HG03025 (cell line): ENCODE data around the gene TTC8.
"Not testable (repeated sequence)": the region's sequence is repeated elsewhere in the genome, so short reads cannot be mapped to it uniquely, and the experiment has no call there.

Source experiments
- ATAC-seq: cut with Tn5 transposase; IDR thresholded peaks from one replicate; pipeline ENCODE4 v1.9.1; 2021; ENCODE audit warnings: mild to moderate bottlenecking, moderate library complexity; ENCODE audit not compliant: unreplicated experiment, low FRiP score

TTC8 gene

GRCh38 chr14:88824314-88825077 is at the start of gene TTC8:
Gene TTC8 (plus strand): TSS chr14:88824651. CDS start chr14:88824708, 57 bp downstream.
- ATAC-seq: peak; percentile 97

GRCh38 chr14:88775532-88775931 is 48.9 kb upstream of the TTC8 start:
- no peak for ATAC-seq

DNA sequence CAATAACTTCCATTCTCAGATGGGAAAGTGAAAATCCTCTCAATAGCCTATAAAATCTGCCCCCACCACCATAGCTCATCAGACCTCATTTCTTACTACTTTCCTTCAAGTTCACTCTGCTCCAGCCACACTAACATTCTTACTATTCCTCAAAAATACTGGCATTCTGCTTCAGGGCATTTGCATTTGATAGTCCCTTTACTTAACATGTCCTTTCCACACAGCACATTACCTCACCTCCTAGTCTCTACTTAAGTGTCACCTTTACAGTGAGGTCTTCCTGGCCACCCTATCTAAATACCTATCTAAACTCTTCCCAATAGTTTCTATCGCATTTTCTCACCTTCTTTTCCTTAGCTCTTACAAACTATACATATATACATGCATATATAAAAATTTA is 38.5 kb upstream of the TTC8 start:
- no peak for ATAC-seq

- ATAC-seq: no peak
Measured at GRCh38 chr14:88786715-88787114, 37.7 kb upstream of the TTC8 start.

DNA sequence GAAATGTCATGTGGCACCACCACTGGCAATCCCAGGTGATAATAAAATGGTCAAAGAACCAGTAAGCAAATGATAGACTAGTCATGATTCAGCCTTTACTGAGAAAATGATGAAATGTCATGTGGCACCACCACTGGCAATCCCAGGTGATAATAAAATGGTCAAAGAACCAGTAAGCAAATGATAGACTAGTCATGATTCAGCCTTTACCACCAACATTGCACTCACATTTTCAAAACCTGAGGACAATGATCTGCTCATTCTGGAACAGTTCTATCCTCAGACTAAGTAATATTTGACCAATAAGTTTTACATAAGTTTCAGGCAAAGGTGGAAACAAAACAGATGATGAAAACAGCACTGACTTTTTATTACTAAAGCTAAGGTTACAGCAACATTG is 34.9 kb upstream of the TTC8 start:
- ATAC-seq: not testable (repeated sequence)

DNA sequence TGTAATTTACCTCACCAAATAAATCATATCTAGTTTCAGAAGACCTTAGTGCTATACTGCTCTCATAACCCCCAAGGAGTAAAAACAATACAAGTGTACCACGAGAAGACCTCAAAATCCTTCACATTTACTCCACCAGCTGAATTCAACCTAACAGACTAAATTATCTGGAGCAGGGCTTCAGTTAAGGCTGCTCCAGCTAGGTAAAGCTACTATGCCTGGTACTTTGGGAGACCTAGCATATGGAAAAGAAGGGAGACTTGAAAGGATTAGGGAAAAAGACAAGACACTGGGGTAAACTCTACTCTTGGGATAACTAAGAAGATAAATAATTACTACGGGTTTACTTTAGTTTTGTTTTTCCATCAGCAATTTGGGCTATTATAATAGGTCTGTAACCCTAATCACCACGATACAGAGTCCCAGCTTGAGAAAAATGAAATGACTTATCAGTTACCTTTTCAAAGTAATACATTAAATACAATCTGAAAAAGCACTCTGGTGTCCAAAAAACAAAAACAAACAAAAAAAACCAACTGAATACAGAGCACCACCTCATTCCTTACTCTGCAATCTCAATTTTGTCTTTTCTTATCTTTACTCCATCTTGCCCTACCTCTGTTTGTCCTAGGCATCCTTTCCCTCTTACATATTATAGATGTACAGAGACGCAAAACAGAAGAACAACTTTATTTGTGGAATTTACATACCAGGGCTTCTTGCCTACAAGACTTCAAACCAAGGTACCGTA is 33.8 kb upstream of the TTC8 start:
- no peak for ATAC-seq

DNA sequence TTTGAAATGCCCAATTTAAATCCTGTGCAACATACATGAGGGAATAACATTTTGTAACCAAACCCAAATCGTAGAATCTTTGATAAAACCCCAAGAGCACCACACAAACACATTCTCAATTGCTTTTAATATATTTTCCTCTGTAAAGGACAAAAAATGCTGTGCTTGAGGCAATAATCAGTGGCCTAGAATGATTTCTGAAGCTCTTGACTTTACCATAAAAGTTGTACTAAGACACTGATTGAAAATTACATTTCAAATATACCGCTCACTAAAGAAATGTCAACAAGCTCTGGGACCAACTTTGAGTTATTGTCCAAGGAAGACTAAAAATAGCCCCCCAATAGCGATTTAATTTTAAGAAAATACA is 33.2 kb upstream of the TTC8 start:
- ATAC-seq: no peak

- ATAC-seq: no peak
Measured at GRCh38 chr14:88791629-88792472, 32.6 kb upstream of the TTC8 start.

DNA sequence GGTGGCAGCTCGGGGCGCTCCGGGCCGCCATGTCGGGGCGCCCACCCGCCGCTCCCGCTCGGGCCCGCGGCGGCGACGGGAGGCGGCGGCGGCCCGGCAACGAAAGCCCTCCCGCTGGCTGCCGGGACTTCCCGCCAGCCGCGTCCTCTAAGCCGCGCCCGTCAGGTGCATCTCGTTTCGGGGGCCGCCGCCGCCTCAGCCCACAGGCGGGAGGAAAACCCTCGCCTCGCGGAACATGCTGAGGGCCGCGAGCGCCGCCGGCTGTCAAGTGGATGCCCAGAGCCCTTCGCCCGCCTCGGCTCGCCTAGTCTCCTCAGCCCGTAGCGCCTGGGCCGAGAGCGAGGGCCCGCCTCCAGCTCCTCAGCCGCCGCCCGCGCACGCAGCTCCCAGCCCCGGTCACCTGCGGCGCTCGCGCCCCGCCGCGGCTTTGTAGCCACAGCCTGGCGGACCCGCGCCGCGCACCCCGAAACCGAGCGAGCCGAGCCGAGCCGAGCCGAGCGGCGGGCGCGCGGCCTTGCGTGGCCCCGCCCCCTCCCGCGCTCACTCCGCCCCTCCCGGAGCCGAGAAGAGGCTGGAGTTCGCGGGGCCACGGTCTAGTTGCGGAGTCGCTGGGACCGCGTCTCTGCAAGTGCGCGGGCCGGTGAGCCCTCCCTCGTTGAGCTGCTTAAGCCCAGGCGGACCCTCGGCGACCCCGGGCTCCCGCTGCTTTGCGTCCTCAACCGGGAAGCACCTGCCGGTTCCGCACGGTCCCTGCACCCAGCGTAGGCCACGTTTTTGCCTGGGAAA is 31.8 kb upstream of the TTC8 start, which contains the start of gene EML5:
Gene EML5, minus strand, starts transcription at position 481 of the 786 bp plus-strand sequence. Its CDS starts 450 bp downstream, at position 31.
- peak; percentile 89 for ATAC-seq

DNA sequence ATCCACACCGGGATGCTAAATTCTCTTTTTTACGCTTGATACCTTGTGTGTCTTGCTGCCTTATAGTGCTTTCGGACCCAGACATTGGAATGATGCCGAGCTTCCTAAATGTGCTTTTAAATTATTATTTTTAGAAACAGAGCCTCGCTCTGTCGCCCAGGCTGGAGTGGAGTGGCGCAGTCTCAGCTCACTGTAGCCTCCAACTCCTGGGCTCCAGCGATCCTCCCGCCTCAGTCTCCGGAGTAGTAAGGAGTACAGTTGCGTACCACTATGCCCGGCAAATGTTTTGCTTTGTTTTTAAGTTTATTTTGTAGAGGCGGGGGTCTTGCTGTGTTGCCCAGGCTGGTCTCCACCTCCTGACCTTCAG is 31.2 kb upstream of the TTC8 start:
- no peak for ATAC-seq

DNA sequence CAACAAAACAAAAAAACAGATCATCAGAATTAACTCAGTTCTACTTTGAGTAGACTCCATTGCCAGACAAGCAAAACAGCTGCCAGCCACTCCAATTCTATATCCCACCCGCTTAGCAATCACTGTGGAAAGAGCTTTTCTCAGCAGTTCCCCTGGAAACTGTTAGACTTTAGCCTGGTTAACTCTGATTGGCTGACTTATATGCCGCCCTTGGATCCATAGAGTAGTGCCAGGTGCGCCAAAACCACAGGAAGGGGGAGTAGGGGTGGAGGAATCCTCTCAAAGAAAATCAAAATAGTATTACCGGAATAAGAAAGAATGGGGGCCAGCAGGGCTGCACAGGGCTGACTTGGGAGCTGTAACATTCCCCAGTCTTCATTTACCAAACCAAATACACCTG is 26.3 kb upstream of the TTC8 start:
- ATAC-seq: no peak

DNA sequence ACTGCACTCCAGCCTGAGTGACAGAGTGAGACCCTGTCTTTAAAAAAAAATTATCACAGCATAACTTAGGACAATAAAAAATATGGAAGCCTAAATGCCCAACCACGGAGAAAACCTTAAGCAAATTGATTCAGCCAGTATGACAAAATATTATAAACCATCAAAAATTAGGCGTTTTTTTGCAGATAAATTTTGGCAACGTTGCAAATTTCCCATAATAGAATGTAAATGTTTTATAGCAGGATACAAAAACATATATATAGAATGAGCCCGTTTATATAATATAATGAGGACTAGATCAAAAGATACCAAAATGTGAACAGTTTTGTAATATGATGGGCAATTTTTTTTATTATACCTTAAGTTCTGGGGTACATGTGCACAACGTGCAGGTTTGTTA is 24.9 kb upstream of the TTC8 start:
- no peak for ATAC-seq

DNA sequence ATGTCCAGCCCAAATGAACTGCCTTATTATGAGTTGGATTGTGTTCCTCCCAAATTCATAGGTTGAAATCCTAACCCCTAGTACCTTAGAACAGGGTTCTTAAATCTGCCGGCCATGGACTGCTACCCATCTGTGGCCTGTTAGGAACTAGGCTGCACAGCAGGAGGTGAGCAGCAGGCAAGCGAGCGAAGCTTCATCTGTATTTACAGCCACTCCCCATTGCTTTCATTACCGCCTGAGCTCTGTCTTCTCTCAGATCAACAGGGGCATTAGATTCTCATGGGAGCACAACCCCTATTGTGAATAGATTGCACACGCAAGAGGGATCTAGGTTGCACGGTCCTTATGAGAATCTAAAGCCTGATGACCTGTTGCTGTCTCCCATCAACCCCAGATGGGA is 21.9 kb upstream of the TTC8 start:
- ATAC-seq: no peak

DNA sequence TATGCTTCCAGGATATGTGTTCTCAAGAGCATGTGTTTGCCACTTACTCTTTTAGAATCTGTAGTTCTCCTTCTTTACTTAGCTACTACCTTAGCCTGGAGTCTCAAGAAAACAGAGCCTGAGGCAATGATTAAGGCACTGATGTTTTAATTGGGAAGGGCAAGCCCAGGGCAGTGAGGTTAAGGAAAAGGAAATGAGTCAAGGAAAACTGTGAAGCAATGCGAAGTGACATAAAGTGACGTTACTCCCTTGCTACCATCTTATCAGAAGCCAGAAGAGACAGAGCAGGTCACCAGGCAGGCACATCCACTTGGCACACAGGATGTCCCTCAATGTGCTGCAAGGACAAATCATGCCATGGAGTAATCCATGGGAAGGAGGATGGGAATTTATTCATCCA is 20.4 kb upstream of the TTC8 start:
- ATAC-seq: no peak

GRCh38 chr14:88804477-88804876 is 20.0 kb upstream of the TTC8 start:
- no peak for ATAC-seq

- ATAC-seq: no peak
Measured at GRCh38 chr14:88808359-88808758, 16.1 kb upstream of the TTC8 start.

DNA sequence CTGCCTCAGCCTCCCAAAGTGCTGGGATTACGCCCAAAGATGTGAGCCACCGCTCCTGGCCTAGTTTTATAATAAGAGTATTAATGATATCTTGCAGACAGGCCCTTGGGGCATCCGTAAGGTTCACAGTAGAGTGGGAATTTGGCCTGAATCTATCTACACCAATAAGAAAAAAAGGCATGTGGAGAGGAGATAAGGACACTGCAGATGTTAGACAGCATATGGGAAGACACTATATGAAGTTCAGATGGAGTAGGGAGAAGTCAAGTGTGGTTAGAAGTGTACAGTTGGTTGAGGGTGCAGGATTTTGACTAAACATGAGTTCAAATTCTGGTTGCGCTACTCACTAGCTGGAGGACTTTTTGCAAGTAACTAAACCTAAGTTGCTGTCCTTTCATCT is 8.5 kb upstream of the TTC8 start:
- ATAC-seq: no peak

GRCh38 chr14:88818018-88818417 is 6.4 kb upstream of the TTC8 start:
- ATAC-seq: no peak

DNA sequence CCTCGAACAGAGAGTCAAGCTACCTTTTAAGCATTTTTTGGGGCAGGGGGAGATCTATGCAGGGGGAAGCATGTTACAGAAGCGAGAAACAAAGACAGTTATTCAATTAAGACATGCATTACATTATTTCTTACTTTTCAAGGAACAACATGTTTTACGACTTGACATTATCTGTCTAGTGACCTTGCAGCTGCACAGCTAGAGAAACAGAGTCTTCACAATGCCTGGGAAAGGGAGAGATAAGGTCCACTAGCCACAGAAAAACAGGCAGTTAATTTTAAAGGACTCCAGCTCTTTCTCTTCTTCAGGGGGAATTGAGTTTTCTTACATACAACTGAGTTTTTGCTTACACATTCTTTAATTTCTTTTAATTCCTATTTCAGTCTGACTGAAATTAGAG is 4.8 kb upstream of the TTC8 start:
- ATAC-seq: not testable (repeated sequence)

GRCh38 chr14:88821378-88821777 is 3.1 kb upstream of the TTC8 start:
- ATAC-seq: no peak
